Endothelial cell (in vitro differentiated cells): ENCODE results near the gene COX7B2. TPM values are rescaled to one million over a fixed set of nuclear protein-coding genes. Genes with fewer than 3 reads are reported as not detected.

Source experiments
- DNase-seq: peaks from one replicate; pipeline ENCODE4 v3.0.0; 2021; ENCODE audit warnings: low spot score
- H3K27ac Mint-ChIP-seq: one replicate; pipeline ENCODE4 v1.8.0; 2021; ENCODE audit warnings: mixed read lengths, inconsistent platforms; ENCODE audit not compliant: unreplicated experiment
- H3K27me3 Mint-ChIP-seq: one replicate; pipeline ENCODE4 v1.8.0; 2021; ENCODE audit warnings: mild to moderate bottlenecking, moderate library complexity, mixed read lengths, inconsistent platforms; ENCODE audit not compliant: unreplicated experiment
- H3K36me3 Mint-ChIP-seq: one replicate; pipeline ENCODE4 v1.8.0; 2021; ENCODE audit warnings: mild to moderate bottlenecking, low read depth, mixed read lengths, inconsistent platforms; ENCODE audit not compliant: unreplicated experiment
- H3K4me1 Mint-ChIP-seq: one replicate; pipeline ENCODE4 v1.8.0; 2021; ENCODE audit warnings: mild to moderate bottlenecking, mixed read lengths, inconsistent platforms; ENCODE audit not compliant: unreplicated experiment
- H3K4me3 Mint-ChIP-seq: one replicate; pipeline ENCODE4 v1.8.0; 2021; ENCODE audit warnings: mild to moderate bottlenecking, mixed read lengths, inconsistent platforms; ENCODE audit not compliant: unreplicated experiment
- H3K9me3 Mint-ChIP-seq: one replicate; pipeline ENCODE4 v1.8.0; 2021; ENCODE audit warnings: mixed read lengths, inconsistent platforms; ENCODE audit not compliant: unreplicated experiment
- CTCF ChIP-seq: fragments of 200-600 bp; sonication (generic); IDR thresholded peaks from one replicate; pipeline ENCODE4 v1.5.0; 2021; ENCODE audit warnings: antibody characterized with exemption; ENCODE audit not compliant: unreplicated experiment
- total RNA-seq: library from RNA; stranded (reverse); fragmentation: NEBNext Ultra II Directional; extraction: Animal tissue kit (Norgen Biotek cat#: 25700); gene quantifications from one replicate; pipeline ENCODE4 v1.2.1, GENCODE V29; 2021; ENCODE audit not compliant: unreplicated experiment

COX7B2 gene
- total RNA-seq, 1 donor from 2014 or later, result not detected

GRCh38 chr4:46852800-46853199 lies 56.2 kb downstream of the COX7B2 start:
- no peak for TF ChIP-seq CTCF
- Mint-ChIP-seq H3K9me3 (no peaks in the 10 kb centered on the region), H3K4me1 (no peaks in the 10 kb centered on the region), H3K27me3 (no peaks in the 10 kb centered on the region), H3K36me3 (no peaks in the 10 kb centered on the region), H3K27ac (no peak overlapping the region), H3K4me3 (no peak overlapping the region)
- no peak for DNase-seq

GRCh38 chr4:46850026-46850425 lies 59.0 kb downstream of the COX7B2 start:
- Mint-ChIP-seq H3K27ac (no peak overlapping the region), H3K4me3 (no peak overlapping the region), H3K9me3 (no peaks in the 10 kb centered on the region), H3K36me3 (no peaks in the 10 kb centered on the region), H3K27me3 (no peaks in the 10 kb centered on the region), H3K4me1 (no peaks in the 10 kb centered on the region)
- TF ChIP-seq CTCF, result no peak
- DNase-seq, result no peak

GRCh38 chr4:46844325-46844917 lies 64.6 kb downstream of the COX7B2 start:
- peak; percentile 59 for DNase-seq
- peak; percentile 88 for TF ChIP-seq CTCF
- no peak overlapping the region for H3K27ac Mint-ChIP-seq
- no peak overlapping the region for H3K4me3 Mint-ChIP-seq
- H3K4me1 Mint-ChIP-seq, result no peaks in the 10 kb centered on the region
- no peaks in the 10 kb centered on the region for H3K9me3 Mint-ChIP-seq
- no peaks in the 10 kb centered on the region for H3K36me3 Mint-ChIP-seq
- H3K27me3 Mint-ChIP-seq, result no peaks in the 10 kb centered on the region

- H3K27ac Mint-ChIP-seq, result peak overlapping the region; percentile 6
- DNase-seq, result no peak
- H3K9me3 Mint-ChIP-seq, result no peaks in the 10 kb centered on the region
- H3K27me3 Mint-ChIP-seq, result no peaks in the 10 kb centered on the region
- H3K36me3 Mint-ChIP-seq, result no peaks in the 10 kb centered on the region
- H3K4me1 Mint-ChIP-seq, result peaks cover 5% of the 10 kb centered on the region
- no peak for TF ChIP-seq CTCF
- no peak overlapping the region for H3K4me3 Mint-ChIP-seq
Measured at GRCh38 chr4:46839128-46839527, 69.9 kb downstream of the COX7B2 start.

GRCh38 chr4:46837639-46838038 lies 71.4 kb downstream of the COX7B2 start:
- no peak for DNase-seq
- Mint-ChIP-seq H3K27ac (no peak overlapping the region), H3K4me3 (no peak overlapping the region), H3K27me3 (no peaks in the 10 kb centered on the region), H3K36me3 (no peaks in the 10 kb centered on the region), H3K4me1 (peaks cover 5% of the 10 kb centered on the region), H3K9me3 (no peaks in the 10 kb centered on the region)
- TF ChIP-seq CTCF, result no peak
